Cardiac fibroblast (primary cell): ENCODE measurements around the gene DCUN1D2.

Source experiments
- DNase-seq, 2 donors: peaks; one replicate each; pipeline versions ENCODE4 v3.0.0 to v3.0.0-alpha.2; 2010; ENCODE audit warnings: low read depth in 2 of 2
- H3K4me3 ChIP-seq, 2 donors: replicated peaks in 1 of 2; 1 replicate in 1 of 2; 2 replicates in 1 of 2; pipeline ENCODE4 v1.5.1; 2011; ENCODE audit warnings: low read depth in 2 of 2, low read length in 2 of 2, mild to moderate bottlenecking in 2 of 2, moderate library complexity in 1 of 2
- CTCF ChIP-seq: IDR thresholded peaks from one replicate; pipeline ENCODE4 v1.5.1; 2011; ENCODE audit warnings: low read depth, mild to moderate bottlenecking, low read length, inconsistent platforms

DCUN1D2 gene

GRCh38 chr13:113407531-113408393, 82.7 kb downstream of the DCUN1D2 start:
- no peak for TF ChIP-seq CTCF
- peak in 1 of 2 donors; percentile 26 for DNase-seq

GRCh38 chr13:113407103-113407530, 83.4 kb downstream of the DCUN1D2 start:
- H3K4me3 ChIP-seq = no peak overlapping the region
- no peak for TF ChIP-seq CTCF
- DNase-seq = no peak

More at GRCh38 chr13:113407531-113408393, 82.7 kb downstream of the DCUN1D2 start:
- no peak overlapping the region for H3K4me3 ChIP-seq

GRCh38 chr13:113406321-113407102, 84.0 kb downstream of the DCUN1D2 start:
- no peak for DNase-seq
- no peak for TF ChIP-seq CTCF
- no peak overlapping the region for H3K4me3 ChIP-seq
